Caki2 (cell line): ENCODE data around the gene IL20RB. TPM values are rescaled to one million over a fixed set of nuclear protein-coding genes. Genes with fewer than 3 reads are reported as not detected.

ENCODE experiments used
- DNase-seq: peaks from one replicate; pipeline ENCODE4 v3.0.0-alpha.2; 2015; ENCODE audit warnings: low read depth
- in situ Hi-C: cut with HindIII; loops from 2 replicates; pipeline ENCODE4 v1.10.0; 2016; ENCODE audit warnings: low sequenced_read_pairs, low pct_unique_long_range_greater_than_20kb, mixed read lengths
- total RNA-seq: library from RNA; depleted of rRNA; stranded (reverse); fragments of >200 nt; shearing (Covaris generic); gene quantifications from 2 replicates; pipeline ENCODE4 v1.2.3, GENCODE V29; 2014; ENCODE audit warnings: low replicate concordance; rRNA removed

Gene IL20RB, protein sequence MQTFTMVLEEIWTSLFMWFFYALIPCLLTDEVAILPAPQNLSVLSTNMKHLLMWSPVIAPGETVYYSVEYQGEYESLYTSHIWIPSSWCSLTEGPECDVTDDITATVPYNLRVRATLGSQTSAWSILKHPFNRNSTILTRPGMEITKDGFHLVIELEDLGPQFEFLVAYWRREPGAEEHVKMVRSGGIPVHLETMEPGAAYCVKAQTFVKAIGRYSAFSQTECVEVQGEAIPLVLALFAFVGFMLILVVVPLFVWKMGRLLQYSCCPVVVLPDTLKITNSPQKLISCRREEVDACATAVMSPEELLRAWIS
- 1.0 and 2.8 TPM in 2 replicates for total RNA-seq

DNA sequence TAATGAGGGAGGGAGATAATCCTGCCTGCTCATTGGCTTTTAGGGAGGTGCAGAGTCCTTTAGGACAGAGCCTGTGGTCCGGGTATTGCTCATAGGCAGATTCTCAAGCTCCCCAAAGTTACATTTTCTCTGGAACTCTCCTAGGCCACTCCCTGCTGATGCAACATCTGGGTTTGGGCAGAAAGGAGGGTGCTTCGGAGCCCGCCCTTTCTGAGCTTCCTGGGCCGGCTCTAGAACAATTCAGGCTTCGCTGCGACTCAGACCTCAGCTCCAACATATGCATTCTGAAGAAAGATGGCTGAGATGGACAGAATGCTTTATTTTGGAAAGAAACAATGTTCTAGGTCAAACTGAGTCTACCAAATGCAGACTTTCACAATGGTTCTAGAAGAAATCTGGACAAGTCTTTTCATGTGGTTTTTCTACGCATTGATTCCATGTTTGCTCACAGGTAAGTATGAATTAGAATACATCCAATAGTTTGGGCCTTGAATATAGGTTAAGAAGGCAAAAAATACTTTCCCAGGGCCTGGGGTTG lies at the start of gene IL20RB:
Gene IL20RB, plus strand, starts transcription at position 233 of the 538 bp plus-strand sequence. Its CDS starts 131 bp downstream, at position 364.
- in situ Hi-C loops: no loop called here
- DNase-seq: no peak

GRCh38 chr3:136908297-136908696 lies 49.5 kb upstream of the IL20RB start:
- no peak for DNase-seq
- in situ Hi-C loops: no loop called here

- in situ Hi-C loops: no loop called here
- DNase-seq: no peak
These were observed 48.6 kb upstream of the IL20RB start for GRCh38 chr3:136909187-136909586.

DNA sequence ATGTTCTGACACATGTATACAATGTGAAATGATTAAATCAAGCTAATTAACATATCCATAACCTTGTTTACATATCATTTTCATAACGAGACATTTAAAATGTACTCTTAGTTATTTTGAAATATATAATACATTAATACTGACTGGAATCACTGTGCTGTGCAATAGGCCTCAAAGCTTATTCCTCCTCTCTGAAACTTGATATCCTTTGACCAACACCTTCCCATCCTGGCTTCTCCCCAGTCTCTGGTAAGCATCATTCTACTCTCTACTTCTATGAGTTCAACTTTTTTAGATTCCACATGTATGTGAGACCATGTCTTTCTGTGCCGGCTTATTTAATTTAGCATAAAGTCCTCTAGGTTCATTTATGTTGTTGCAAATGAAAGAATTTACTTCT lies 47.1 kb upstream of the IL20RB start:
- no peak for DNase-seq
- in situ Hi-C loops: no loop called here

DNA sequence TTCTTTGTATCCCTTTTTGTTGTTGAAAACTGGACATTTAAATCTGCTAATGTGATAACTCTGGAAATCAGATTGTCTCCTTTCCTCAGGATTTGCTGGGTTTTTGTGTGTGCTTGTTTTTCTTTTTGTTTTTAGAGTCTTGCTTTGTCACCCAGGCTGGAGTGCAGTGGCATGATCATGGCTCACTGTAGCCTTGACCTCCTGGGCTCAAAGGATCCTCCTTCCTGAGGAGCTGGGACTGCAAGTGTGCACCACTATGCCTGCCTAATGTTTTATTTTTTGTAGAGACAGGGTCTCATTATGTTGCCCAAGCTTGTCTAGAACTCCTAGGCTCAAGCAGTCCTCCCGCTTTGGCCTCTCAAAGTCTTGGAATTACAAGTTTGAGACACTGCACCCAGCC lies 44.6 kb upstream of the IL20RB start:
- in situ Hi-C loops: no loop called here
- DNase-seq: no peak

- DNase-seq: no peak
- in situ Hi-C loops: no loop called here
These were observed 43.0 kb upstream of the IL20RB start for GRCh38 chr3:136914739-136915138.

- in situ Hi-C loops: no loop called here
- no peak for DNase-seq
These were observed 41.6 kb upstream of the IL20RB start for GRCh38 chr3:136916223-136916622.

GRCh38 chr3:136919799-136920580 lies 37.8 kb upstream of the IL20RB start:
- in situ Hi-C loops: no loop called here
- no peak for DNase-seq

DNA sequence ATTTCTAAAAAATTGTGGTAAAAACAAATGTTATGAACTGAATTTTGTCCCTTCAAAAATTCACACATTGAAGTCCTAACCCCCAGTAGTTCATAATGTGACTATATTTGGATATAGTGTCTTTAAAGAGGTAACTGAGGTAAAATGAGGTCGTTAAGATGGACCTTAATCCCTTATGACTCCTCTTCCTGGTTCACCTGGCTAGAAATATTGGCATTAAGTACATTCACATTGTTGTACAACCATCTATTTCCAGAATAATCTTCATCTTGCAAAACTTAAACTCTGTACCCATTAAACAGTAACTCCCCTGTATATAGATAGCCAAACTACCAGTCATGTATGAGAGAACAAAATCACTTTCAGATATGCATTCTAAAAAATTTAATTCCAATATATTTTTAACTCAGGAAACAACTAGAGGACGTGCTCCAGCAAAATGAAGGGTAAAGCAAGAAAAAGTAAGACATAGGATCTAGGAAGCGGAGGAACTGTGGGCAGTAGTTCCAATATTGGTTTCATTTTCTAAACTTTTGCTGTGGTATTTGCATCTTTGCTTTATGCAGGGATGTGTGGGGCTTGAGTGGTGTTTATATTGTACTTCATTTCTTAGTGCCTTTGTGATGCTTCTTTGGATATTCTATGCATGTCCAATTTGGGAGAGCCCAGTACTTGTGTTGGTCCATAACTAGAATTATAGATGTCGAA lies 36.7 kb upstream of the IL20RB start:
- in situ Hi-C loops: no loop called here
- no peak for DNase-seq

DNA sequence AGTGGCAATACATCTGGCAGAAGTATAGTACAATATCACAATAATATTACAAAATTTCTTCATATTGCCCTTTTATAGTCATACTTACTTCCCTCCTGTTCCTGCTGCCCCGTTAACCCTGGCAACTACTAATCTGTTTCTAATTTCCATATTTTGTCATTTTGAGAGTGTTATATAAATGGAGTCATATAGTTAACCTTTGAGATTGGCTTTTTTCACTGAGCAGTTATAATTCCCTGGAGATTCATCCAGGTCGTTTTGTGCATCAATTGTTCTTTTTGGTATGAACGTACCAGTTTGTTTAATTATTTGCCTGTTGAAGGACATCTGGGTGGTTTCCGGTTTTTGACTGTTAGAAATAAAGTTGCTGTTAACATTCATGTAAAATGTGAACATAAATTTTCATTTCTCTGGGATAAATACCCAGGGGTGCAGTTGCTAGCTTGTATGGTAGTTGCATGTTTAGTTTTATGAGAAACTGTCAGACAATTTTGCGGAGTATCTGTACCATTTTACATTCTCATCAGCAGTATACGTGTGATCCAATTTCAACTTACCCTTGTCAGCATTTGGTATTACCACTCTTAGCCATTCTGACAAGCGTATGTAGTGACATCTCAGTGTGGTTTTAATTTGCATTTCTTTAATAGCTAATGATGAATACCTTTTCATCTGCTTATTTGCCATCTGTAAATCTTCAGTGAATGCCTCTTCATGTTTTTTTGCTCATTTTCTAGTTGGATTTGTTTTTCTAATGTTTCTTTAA lies 32.2 kb upstream of the IL20RB start:
- in situ Hi-C loops: no loop called here
- no peak for DNase-seq

GRCh38 chr3:136928240-136928639 lies 29.5 kb upstream of the IL20RB start:
- in situ Hi-C loops: no loop called here
- no peak for DNase-seq

- in situ Hi-C loops: no loop called here
- no peak for DNase-seq
These were observed 27.7 kb upstream of the IL20RB start for GRCh38 chr3:136929977-136930670.

- DNase-seq: no peak
- in situ Hi-C loops: no loop called here
These were observed 26.2 kb upstream of the IL20RB start for GRCh38 chr3:136931606-136932005.

- no peak for DNase-seq
- in situ Hi-C loops: no loop called here
These were observed 25.3 kb upstream of the IL20RB start for GRCh38 chr3:136932523-136932922.

- DNase-seq: no peak
- in situ Hi-C loops: no loop called here
These were observed 24.6 kb upstream of the IL20RB start for GRCh38 chr3:136932978-136933772.

DNA sequence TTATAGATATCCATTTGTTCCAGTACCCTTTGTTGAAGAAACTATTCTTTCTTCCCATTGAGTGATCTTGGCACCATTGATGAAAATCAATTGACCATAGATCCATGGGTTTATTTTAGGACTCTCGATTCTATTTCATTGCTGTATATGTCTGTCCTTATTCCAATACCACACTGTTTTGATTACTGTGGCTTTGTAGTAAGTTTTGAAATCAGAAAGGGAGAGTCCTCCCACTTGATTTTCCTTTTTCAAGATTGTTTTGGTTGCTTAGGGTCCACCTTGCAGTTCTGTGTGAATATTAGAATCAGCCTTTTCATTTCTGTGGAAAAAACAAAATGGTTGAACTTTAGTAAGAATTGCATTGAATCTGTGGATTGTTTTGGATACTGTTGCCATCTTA lies 20.6 kb upstream of the IL20RB start:
- in situ Hi-C loops: no loop called here

GRCh38 chr3:136937851-136938250 lies 19.9 kb upstream of the IL20RB start:
- in situ Hi-C loops: no loop called here
- no peak for DNase-seq

More for the DNA sequence above, 20.6 kb upstream of the IL20RB start:
- DNase-seq: no peak
